GM19240 (cell line): ENCODE measurements around the gene DENND4B.

Experiments used
- DNase-seq: peaks from one replicate; pipeline ENCODE4 v3.0.0; 2011; ENCODE audit warnings: low spot score; ENCODE audit not compliant: insufficient read length

The DENND4B gene

GRCh38 chr1:153888533-153888932, 58.0 kb downstream of the DENND4B start:
- no peak for DNase-seq

DNA sequence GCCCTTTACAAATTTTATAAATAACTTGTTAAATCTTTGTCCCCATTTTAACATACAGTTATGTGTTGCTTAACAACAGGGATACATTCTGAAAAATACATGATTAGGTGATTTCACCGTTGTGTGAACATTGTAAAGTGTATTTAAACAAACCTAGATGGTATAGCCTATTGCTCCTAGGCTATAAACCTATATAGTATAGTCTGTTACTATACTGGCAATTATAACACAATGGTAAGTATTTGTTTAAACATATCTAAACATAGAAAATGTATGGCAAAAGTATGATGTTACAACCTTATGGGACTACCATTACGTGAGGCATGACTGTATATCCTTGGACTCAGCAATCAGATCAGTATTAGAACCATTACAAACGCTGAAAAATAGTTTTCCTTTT, 60.4 kb downstream of the DENND4B start:
- DNase-seq = no peak

- no peak for DNase-seq
These were observed 63.3 kb downstream of the DENND4B start for GRCh38 chr1:153883223-153883622.

DNA sequence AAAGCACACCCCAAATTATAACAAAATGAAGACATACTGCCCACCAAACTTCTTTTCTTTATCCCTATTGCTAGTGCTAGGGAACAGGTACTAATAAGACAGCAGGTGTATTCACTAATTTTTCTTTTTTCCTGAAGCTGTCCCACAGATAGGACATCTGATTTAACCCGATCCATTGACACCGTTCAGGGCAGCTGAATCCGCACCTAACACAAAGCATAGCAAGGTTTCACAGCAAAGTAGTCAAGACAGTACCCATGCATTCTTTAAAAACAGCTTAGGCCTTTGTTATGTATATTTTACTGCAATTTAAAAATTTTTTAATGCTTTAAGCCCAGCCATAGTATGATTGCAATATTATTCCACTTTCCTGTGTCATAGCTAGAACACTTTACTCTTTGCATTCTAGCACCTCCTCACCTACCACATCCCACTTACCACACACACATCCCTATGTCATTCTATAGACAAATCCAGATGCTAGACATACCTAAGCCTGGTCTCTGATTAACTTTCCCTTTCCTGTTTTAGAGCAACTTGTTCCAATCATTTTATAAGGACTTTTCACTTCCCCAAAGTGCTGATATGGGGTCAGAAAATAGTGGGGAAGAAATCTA, 64.1 kb downstream of the DENND4B start:
- DNase-seq = no peak

- no peak for DNase-seq
These were observed 64.8 kb downstream of the DENND4B start for GRCh38 chr1:153881751-153882150.

DNA sequence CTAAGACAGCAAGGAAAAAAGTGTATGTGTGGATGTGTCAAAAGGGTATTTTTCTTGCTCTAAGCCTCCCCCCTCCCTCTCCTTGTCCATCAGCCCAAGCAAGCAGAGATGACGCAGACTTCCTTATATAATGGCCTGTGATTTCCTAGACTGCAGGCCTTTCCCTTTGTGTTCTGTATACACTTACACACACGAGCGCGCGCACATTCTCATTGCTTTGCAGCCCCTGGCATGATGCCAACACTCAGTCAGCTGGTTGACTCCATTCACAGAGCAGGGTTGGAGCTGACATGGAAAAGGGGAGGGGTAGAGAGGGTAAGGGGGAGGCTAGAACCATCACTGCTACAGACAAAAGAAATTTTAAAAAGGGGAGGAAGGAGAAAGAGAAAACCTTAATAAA, 65.6 kb downstream of the DENND4B start:
- no peak for DNase-seq

- DNase-seq = no peak
These were observed 66.5 kb downstream of the DENND4B start for GRCh38 chr1:153880024-153880423.
